OCI-LY3 (cell line): ENCODE data around the gene ERC1.

Source experiments
- H2AFZ ChIP-seq: fragments of 200-600, 300-600 bp; shearing (Covaris generic); 2 replicates; pipeline ENCODE4 v1.6.0; 2014; ENCODE audit warnings: antibody characterized with exemption, low read depth, low read length
- H3K27ac ChIP-seq: fragments of 200-600, 300-600 bp; sonication (generic); 2 replicates; pipeline ENCODE4 v1.5.1; 2014; ENCODE audit warnings: mild to moderate bottlenecking, low read length, moderate library complexity, mixed read lengths
- H3K27me3 ChIP-seq: fragments of 200-600, 300-600 bp; sonication (generic); 2 replicates; pipeline ENCODE4 v1.6.1; 2014; ENCODE audit warnings: low read depth, low read length, mixed read lengths
- H3K36me3 ChIP-seq: fragments of 200-600, 300-600 bp; sonication (generic); replicated peaks from 2 replicates; pipeline ENCODE3; 2014; ENCODE audit warnings: low read depth, low read length, mixed read lengths
- H3K4me1 ChIP-seq: fragments of 300-600, 200-600 bp; sonication (generic); 2 replicates; pipeline ENCODE4 v1.6.1; 2014; ENCODE audit warnings: low read length, mixed read lengths
- H3K4me2 ChIP-seq: fragments of 200-600, 300-600 bp; sonication (generic); 2 replicates; pipeline ENCODE4 v1.6.1; 2014; ENCODE audit warnings: low read length, mixed read lengths
- H3K4me3 ChIP-seq: fragments of 300-600, 200-600 bp; sonication (generic); 2 replicates; pipeline ENCODE4 v1.5.1; 2014; ENCODE audit warnings: antibody characterized with exemption, mild to moderate bottlenecking, low read length, moderate library complexity
- H3K79me2 ChIP-seq: fragments of 300-600, 200-600 bp; shearing (Covaris generic); 2 replicates; pipeline ENCODE4 v1.6.1; 2014; ENCODE audit warnings: mild to moderate bottlenecking, low read length, mixed read lengths
- H3K9ac ChIP-seq: fragments of 300-600, 200-600 bp; shearing (Covaris generic); 2 replicates; pipeline ENCODE4 v1.6.0; 2014; ENCODE audit warnings: mild to moderate bottlenecking, low read length, moderate library complexity
- H3K9me3 ChIP-seq: fragments of 200-600, 300-600 bp; shearing (Covaris generic); 2 replicates; pipeline ENCODE4 v1.6.1; 2014; ENCODE audit warnings: low read length, mixed read lengths; ENCODE audit not compliant: insufficient read depth
- H4K20me1 ChIP-seq: fragments of 200-600, 300-600 bp; sonication (generic); 2 replicates; pipeline ENCODE4 v1.6.1; 2016; ENCODE audit warnings: low read length, mixed read lengths; ENCODE audit not compliant: insufficient read depth
- EZH2phosphoT487 ChIP-seq: fragments of 200-600 bp; shearing (Covaris generic); IDR thresholded peaks from 2 replicates; pipeline ENCODE4 v1.6.1; 2018; ENCODE audit warnings: antibody characterized with exemption, mixed run types, low read depth
- TF ChIP-seq, protein P1 (sequence below): fragments of 200-600, 300-600 bp; sonication (generic); IDR thresholded peaks from 2 replicates; pipeline ENCODE4 v1.5.1; 2014; ENCODE audit warnings: antibody characterized with exemption, low read length, low read depth

Gene ERC1

DNA sequence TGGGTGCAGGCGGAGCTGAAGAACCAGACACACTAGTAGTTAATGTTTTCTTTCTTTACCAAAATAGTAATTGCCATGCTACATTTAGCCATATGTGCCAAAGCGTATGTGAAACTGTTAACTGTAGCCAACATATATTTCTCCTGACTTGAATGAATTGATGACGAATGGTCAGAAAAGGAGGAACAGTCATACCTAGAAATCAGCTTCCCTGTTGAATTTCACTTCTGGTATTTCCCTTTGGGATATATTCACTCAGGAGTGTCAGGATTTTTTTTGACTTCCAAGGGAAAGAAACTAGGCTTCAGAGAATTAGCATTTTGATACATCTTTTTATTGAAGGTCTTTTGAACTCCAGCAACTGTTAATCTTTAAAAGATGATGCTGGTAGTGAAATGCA lies 87.0 kb downstream of the ERC1 start:
- Histone ChIP-seq H3K4me3 (no peak overlapping the region), H2AFZ (no peak overlapping the region), H3K27ac (no peak overlapping the region), H4K20me1 (no peaks in the 10 kb centered on the region), H3K36me3 (peaks cover 3% of the 10 kb centered on the region), H3K79me2 (peaks cover 10% of the 10 kb centered on the region; the same call in 1 of the 2 replicates), H3K27me3 (no peaks in the 10 kb centered on the region), H3K9me3 (peaks cover 2% of the 10 kb centered on the region; the same call in 1 of the 2 replicates), H3K4me1 (peaks cover 31% of the 10 kb centered on the region), H3K4me2 (no peak overlapping the region), H3K9ac (no peak overlapping the region)
- TF ChIP-seq, protein P1, sequence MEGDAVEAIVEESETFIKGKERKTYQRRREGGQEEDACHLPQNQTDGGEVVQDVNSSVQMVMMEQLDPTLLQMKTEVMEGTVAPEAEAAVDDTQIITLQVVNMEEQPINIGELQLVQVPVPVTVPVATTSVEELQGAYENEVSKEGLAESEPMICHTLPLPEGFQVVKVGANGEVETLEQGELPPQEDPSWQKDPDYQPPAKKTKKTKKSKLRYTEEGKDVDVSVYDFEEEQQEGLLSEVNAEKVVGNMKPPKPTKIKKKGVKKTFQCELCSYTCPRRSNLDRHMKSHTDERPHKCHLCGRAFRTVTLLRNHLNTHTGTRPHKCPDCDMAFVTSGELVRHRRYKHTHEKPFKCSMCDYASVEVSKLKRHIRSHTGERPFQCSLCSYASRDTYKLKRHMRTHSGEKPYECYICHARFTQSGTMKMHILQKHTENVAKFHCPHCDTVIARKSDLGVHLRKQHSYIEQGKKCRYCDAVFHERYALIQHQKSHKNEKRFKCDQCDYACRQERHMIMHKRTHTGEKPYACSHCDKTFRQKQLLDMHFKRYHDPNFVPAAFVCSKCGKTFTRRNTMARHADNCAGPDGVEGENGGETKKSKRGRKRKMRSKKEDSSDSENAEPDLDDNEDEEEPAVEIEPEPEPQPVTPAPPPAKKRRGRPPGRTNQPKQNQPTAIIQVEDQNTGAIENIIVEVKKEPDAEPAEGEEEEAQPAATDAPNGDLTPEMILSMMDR = no peak
- TF ChIP-seq EZH2phosphoT487 = no peak

DNA sequence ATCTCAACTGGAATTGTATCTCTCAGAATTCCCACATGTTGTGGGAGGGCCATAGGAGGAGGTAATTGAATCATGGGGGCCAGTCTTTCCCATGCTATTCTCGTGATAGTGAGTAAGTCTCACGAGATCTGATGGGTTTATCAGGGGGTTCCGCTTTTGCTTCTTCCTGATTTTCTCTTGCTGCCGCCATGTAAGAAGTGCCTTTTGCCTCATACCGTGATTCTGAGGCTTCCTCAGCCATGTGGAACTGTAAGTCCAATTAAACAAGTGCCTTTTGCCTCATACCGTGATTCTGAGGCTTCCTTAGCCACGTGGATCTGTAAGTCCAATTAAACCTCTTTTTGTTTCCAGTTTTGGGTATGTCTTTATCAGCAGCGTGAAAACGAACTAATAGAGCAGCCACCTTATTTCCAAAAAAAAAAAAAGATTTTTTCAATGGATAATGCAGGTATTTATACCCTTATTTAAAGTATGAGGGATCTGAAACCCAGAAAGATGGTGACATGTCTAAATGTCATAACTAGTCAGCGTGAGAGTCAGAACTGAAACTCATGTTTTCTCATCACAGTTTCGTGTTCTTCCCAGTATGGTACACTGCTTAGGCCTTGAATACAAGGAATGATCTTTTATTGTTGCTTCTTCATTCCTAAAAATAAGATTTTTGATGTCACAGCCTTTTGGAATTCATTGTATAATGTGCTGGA lies 89.6 kb downstream of the ERC1 start:
- peak overlapping the region; percentile 66; the same call in 1 of the 2 replicates for H3K9ac ChIP-seq
- peaks cover 2% of the 10 kb centered on the region; the same call in 1 of the 2 replicates for H3K9me3 ChIP-seq
- H3K79me2 ChIP-seq = peaks cover 10% of the 10 kb centered on the region; the same call in 1 of the 2 replicates
- H2AFZ ChIP-seq = peak overlapping the region; percentile 4; the same call in 1 of the 2 replicates
- H4K20me1 ChIP-seq = no peaks in the 10 kb centered on the region
- no peak for TF ChIP-seq EZH2phosphoT487
- peaks cover 3% of the 10 kb centered on the region for H3K36me3 ChIP-seq
- peak overlapping the region; percentile 73 for H3K4me2 ChIP-seq
- H3K4me1 ChIP-seq = peaks cover 41% of the 10 kb centered on the region
- no peaks in the 10 kb centered on the region for H3K27me3 ChIP-seq
- H3K27ac ChIP-seq = peak overlapping the region; percentile 93
- H3K4me3 ChIP-seq = peak overlapping the region; percentile 73

DNA sequence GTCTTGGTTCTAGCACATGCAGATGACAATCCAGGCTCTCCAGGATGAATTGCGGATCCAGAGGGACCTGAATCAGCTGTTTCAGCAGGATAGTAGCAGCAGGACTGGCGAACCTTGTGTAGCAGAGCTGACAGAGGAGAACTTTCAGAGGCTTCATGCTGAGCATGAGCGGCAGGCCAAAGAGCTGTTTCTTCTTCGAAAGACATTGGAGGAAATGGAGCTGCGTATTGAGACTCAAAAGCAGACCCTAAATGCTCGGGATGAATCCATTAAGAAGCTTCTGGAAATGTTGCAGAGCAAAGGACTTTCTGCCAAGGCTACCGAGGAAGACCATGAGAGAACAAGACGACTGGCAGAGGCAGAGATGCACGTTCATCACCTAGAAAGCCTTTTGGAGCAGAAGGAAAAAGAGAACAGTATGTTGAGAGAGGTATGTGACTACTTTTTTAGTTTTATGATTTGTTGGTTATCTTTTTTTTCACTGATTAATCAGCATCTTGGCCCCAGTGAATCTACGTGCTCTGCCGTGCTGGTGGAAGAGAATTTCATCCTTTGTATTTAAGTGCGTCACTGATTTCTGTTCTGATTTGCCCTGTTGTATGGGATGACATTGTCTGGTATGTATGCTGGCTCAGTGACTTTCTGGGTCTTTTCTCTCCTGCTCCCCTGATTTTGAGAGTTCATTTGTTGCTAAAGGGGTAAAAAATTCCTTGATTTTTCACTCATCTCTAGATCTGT lies 92.3 kb downstream of the ERC1 start:
- Histone ChIP-seq H3K27me3 (no peaks in the 10 kb centered on the region), H3K27ac (peak overlapping the region; percentile 68), H3K4me3 (peak overlapping the region; percentile 49), H3K36me3 (peaks cover 3% of the 10 kb centered on the region), H2AFZ (no peak overlapping the region), H3K4me1 (peaks cover 33% of the 10 kb centered on the region), H4K20me1 (no peaks in the 10 kb centered on the region), H3K4me2 (peak overlapping the region; percentile 69), H3K9me3 (peaks cover 2% of the 10 kb centered on the region; the same call in 1 of the 2 replicates), H3K9ac (0 out of 2 replicates have a peak overlapping the region, but pooled peaks have one; percentile 1), H3K79me2 (peaks cover 10% of the 10 kb centered on the region; the same call in 1 of the 2 replicates)
- TF ChIP-seq, protein P1 = no peak
- TF ChIP-seq EZH2phosphoT487 = no peak

DNA sequence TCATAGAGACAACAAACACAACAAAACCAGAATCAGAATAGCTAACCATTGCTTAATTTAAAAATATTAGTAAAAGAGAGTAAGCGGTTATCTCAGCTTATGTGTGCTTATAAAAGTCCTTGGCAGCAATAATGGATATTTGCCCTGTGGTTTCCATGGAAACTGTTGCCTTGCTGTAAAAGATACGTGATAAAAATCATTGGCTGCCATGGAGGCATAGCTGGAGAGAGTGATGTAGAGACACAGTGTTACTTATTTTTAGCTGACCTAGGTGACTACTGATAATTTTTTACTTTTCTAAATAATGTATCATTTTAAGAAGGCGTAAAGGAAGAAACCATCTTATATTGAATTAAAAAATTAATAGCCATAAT lies 92.9 kb downstream of the ERC1 start:
- H4K20me1 ChIP-seq = no peaks in the 10 kb centered on the region
- peaks cover 2% of the 10 kb centered on the region; the same call in 1 of the 2 replicates for H3K9me3 ChIP-seq
- no peak for TF ChIP-seq EZH2phosphoT487
- TF ChIP-seq, protein P1 = no peak
- peaks cover 33% of the 10 kb centered on the region for H3K4me1 ChIP-seq
- no peak overlapping the region for H2AFZ ChIP-seq
- no peaks in the 10 kb centered on the region for H3K27me3 ChIP-seq
- H3K27ac ChIP-seq = peak overlapping the region; percentile 68
- no peak overlapping the region for H3K9ac ChIP-seq
- H3K36me3 ChIP-seq = peaks cover 3% of the 10 kb centered on the region
- H3K4me2 ChIP-seq = peak overlapping the region; percentile 69
- peaks cover 10% of the 10 kb centered on the region; the same call in 1 of the 2 replicates for H3K79me2 ChIP-seq
- H3K4me3 ChIP-seq = peak overlapping the region; percentile 49
